ENCODE measurements around the gene KDF1. TPM values are rescaled to one million over a fixed set of nuclear protein-coding genes. Genes with fewer than 3 reads are reported as not detected.
A peak's percentile ranks its signal among the peaks of the same experiment; 100 is the strongest.

The KDF1 gene
- total and polyA plus RNA-seq, 2 of the 13 experiments (the other 11 are each of a cell fraction or from before 2014, with no cell fraction given) = 1.9 to 4.9 TPM

DNA sequence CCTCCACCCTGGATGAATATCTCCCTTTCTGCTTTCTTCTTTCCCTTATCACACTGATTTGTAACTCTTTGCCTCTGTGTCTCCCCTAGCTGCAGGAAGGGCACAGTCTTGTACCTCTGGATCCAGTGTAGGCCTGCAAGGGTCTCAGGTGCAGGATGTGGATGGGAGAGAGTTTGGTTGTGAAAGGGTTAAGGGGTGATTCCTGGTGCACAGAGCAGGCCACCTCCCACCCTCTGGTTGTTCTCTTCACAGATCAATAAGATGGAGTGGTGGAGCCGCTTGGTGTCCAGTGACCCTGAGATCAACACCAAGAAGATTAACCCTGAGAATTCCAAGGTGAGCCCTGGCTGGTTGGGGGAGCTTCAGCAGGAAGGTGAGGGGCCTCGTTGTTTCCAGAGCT, 15.1 kb downstream of the KDF1 start (continued):
- TF ChIP-seq, protein P1, sequence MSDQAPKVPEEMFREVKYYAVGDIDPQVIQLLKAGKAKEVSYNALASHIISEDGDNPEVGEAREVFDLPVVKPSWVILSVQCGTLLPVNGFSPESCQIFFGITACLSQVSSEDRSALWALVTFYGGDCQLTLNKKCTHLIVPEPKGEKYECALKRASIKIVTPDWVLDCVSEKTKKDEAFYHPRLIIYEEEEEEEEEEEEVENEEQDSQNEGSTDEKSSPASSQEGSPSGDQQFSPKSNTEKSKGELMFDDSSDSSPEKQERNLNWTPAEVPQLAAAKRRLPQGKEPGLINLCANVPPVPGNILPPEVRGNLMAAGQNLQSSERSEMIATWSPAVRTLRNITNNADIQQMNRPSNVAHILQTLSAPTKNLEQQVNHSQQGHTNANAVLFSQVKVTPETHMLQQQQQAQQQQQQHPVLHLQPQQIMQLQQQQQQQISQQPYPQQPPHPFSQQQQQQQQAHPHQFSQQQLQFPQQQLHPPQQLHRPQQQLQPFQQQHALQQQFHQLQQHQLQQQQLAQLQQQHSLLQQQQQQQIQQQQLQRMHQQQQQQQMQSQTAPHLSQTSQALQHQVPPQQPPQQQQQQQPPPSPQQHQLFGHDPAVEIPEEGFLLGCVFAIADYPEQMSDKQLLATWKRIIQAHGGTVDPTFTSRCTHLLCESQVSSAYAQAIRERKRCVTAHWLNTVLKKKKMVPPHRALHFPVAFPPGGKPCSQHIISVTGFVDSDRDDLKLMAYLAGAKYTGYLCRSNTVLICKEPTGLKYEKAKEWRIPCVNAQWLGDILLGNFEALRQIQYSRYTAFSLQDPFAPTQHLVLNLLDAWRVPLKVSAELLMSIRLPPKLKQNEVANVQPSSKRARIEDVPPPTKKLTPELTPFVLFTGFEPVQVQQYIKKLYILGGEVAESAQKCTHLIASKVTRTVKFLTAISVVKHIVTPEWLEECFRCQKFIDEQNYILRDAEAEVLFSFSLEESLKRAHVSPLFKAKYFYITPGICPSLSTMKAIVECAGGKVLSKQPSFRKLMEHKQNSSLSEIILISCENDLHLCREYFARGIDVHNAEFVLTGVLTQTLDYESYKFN (CRISPR knock-in tag; conservative IDR thresholded peaks at IDR 0.05) = peak; percentile 67
- TF ChIP-seq, protein P2, sequence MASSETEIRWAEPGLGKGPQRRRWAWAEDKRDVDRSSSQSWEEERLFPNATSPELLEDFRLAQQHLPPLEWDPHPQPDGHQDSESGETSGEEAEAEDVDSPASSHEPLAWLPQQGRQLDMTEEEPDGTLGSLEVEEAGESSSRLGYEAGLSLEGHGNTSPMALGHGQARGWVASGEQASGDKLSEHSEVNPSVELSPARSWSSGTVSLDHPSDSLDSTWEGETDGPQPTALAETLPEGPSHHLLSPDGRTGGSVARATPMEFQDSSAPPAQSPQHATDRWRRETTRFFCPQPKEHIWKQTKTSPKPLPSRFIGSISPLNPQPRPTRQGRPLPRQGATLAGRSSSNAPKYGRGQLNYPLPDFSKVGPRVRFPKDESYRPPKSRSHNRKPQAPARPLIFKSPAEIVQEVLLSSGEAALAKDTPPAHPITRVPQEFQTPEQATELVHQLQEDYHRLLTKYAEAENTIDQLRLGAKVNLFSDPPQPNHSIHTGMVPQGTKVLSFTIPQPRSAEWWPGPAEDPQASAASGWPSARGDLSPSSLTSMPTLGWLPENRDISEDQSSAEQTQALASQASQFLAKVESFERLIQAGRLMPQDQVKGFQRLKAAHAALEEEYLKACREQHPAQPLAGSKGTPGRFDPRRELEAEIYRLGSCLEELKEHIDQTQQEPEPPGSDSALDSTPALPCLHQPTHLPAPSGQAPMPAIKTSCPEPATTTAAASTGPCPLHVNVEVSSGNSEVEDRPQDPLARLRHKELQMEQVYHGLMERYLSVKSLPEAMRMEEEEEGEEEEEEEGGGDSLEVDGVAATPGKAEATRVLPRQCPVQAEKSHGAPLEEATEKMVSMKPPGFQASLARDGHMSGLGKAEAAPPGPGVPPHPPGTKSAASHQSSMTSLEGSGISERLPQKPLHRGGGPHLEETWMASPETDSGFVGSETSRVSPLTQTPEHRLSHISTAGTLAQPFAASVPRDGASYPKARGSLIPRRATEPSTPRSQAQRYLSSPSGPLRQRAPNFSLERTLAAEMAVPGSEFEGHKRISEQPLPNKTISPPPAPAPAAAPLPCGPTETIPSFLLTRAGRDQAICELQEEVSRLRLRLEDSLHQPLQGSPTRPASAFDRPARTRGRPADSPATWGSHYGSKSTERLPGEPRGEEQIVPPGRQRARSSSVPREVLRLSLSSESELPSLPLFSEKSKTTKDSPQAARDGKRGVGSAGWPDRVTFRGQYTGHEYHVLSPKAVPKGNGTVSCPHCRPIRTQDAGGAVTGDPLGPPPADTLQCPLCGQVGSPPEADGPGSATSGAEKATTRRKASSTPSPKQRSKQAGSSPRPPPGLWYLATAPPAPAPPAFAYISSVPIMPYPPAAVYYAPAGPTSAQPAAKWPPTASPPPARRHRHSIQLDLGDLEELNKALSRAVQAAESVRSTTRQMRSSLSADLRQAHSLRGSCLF (CRISPR knock-in tag; IDR thresholded peaks at IDR 0.05; ENCODE audit: borderline replicate concordance) = no peak
- TF ChIP-seq HDAC6 (IDR thresholded peaks at IDR 0.05; ENCODE audit: low read depth, low read length) = no peak
- TF ChIP-seq, protein P3, sequence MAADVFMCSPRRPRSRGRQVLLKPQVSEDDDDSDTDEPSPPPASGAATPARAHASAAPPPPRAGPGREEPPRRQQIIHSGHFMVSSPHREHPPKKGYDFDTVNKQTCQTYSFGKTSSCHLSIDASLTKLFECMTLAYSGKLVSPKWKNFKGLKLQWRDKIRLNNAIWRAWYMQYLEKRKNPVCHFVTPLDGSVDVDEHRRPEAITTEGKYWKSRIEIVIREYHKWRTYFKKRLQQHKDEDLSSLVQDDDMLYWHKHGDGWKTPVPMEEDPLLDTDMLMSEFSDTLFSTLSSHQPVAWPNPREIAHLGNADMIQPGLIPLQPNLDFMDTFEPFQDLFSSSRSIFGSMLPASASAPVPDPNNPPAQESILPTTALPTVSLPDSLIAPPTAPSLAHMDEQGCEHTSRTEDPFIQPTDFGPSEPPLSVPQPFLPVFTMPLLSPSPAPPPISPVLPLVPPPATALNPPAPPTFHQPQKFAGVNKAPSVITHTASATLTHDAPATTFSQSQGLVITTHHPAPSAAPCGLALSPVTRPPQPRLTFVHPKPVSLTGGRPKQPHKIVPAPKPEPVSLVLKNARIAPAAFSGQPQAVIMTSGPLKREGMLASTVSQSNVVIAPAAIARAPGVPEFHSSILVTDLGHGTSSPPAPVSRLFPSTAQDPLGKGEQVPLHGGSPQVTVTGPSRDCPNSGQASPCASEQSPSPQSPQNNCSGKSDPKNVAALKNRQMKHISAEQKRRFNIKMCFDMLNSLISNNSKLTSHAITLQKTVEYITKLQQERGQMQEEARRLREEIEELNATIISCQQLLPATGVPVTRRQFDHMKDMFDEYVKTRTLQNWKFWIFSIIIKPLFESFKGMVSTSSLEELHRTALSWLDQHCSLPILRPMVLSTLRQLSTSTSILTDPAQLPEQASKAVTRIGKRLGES (CRISPR knock-in tag; IDR thresholded peaks at IDR 0.05; ENCODE audit: borderline replicate concordance) = no peak
- TF ChIP-seq, protein P4, sequence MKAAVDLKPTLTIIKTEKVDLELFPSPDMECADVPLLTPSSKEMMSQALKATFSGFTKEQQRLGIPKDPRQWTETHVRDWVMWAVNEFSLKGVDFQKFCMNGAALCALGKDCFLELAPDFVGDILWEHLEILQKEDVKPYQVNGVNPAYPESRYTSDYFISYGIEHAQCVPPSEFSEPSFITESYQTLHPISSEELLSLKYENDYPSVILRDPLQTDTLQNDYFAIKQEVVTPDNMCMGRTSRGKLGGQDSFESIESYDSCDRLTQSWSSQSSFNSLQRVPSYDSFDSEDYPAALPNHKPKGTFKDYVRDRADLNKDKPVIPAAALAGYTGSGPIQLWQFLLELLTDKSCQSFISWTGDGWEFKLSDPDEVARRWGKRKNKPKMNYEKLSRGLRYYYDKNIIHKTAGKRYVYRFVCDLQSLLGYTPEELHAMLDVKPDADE (CRISPR knock-in tag; IDR thresholded peaks at IDR 0.05) = no peak
- TF ChIP-seq, protein P5, sequence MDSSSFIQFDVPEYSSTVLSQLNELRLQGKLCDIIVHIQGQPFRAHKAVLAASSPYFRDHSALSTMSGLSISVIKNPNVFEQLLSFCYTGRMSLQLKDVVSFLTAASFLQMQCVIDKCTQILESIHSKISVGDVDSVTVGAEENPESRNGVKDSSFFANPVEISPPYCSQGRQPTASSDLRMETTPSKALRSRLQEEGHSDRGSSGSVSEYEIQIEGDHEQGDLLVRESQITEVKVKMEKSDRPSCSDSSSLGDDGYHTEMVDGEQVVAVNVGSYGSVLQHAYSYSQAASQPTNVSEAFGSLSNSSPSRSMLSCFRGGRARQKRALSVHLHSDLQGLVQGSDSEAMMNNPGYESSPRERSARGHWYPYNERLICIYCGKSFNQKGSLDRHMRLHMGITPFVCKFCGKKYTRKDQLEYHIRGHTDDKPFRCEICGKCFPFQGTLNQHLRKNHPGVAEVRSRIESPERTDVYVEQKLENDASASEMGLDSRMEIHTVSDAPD (CRISPR knock-in tag; IDR thresholded peaks at IDR 0.05) = peak; percentile 94
- no peak for TF ChIP-seq TCF7L2 (IDR thresholded peaks at IDR 0.05; ENCODE audit: low read depth, low read length)
- no peak for TF ChIP-seq STAT5B (CRISPR knock-in tag; IDR thresholded peaks at IDR 0.05)
- no peak for TF ChIP-seq ATAD3A (CRISPR knock-in tag; IDR thresholded peaks at IDR 0.05)
